NCI-H446 (cell line): ENCODE results near the gene RNF169.

Experiments used
- DNase-seq, 2 experiments: peaks; one replicate each; lab custom pipeline; 2025; lab: John Stamatoyannopoulos, UW

Gene RNF169, protein sequence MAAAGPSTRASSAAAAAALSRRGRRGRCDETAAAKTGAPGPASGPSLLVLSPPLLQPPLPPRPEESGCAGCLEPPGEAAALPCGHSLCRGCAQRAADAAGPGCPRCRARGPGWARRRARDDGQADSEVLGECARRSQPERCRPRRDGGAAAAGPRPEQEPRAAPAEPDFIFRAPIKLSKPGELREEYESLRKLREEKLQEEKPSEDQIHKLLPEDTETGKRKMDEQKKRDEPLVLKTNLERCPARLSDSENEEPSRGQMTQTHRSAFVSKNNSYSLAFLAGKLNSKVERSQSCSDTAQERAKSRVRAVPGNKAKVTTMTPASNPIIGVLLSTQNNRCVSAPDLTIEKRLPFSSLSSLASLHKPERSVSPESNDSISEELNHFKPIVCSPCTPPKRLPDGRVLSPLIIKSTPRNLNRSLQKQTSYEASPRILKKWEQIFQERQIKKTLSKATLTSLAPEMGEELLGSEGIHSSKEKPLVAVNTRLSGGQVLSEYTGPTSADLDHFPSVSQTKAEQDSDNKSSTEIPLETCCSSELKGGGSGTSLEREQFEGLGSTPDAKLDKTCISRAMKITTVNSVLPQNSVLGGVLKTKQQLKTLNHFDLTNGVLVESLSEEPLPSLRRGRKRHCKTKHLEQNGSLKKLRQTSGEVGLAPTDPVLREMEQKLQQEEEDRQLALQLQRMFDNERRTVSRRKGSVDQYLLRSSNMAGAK

DNA sequence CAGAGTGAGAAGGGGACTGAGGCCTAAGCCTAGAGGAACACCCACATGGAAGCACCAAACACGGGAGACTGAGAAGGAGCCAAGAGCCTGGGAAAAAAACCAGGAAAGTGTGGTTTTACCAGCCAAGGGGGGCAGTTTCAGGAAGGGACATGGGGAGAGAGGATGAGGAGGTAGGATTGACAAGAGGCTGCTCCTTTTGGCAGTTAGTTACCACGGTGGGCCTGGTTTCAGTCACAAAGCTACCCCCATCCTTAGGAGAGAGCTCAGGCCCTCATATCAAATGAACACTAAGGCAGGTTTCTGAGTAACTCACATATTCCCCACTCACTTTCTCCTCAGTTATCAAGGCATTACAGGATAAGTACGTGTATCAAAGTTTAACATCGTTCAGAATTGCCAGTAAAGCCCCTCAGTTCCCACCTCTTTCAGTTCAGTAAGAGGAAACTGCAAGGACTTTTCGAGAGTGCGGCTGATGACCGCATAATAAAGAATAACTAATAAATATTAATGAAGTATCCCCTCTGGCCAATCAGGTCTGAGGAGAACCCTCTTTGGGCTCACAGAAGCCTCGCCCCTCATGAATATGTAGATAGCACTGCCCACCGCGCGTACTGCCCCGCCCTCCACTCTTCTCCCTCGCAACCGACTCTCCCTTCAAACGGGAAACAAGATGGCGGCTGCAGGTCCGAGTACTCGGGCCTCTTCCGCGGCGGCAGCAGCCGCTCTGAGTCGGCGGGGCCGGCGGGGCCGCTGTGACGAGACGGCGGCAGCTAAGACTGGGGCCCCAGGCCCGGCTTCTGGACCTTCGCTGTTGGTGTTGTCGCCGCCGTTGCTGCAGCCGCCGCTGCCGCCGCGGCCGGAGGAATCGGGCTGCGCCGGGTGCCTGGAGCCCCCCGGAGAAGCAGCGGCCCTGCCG lies at the start of gene RNF169:
Gene RNF169 (plus strand): TSS at position 639 of the 916 bp plus-strand sequence. CDS start 32 bp downstream, at position 671.
- DNase-seq = peak; percentile 95 to 97

DNA sequence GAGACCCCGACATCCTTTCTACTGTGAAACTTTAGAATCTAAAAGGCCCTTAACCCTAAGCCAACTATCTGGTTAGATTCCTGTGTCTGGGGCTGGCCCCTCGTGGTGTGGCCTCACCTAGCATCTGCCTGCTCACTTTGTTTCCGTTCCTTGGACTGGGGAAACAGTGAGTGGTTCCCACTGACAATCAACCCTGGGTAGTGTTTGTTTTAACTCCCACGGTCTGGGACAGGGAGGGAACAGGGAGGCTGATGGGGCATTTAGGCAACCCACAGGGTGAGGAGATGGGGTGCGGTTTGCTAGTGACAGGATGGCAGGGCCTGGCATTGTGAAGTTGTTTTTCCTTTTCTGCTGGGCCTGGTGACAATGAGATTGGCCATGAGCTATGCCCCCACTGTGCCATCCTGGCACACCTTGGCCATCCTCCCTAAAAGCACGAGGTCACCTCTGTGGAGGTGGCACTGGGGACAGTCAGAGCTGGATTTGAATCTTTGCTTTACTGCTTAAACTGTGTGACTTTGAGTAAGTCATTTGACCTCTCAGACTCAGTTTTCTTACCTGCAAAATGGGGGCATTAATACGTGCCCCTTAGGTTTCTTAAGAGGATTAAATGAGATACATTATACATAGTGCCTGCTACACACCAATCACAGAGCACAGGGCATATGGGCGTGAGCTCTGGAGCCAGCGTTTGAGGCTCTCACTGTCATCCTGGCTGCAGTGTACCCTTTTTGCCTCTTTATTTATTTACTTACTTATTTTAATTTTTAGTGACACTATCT lies 48.8 kb upstream of the RNF169 start:
- no peak for DNase-seq

DNA sequence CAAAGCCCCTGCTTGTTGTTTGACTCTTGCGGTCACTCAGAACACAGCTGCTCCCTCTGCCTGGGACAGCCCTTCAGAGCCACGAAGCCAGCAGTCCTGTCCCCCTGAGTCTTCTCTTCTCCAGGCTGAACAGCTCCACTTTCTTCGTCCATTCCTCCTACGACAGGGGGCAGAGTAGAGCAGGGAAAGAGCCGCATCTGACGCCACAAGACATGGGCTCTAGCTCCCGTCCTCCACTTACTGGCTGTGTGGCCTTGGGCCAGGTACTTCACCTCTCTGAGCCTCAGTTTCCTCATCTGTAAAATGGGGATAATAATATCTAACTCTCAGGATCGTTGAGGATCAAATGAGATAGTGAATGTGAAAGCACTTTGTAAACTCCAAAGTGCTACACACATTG lies 47.3 kb upstream of the RNF169 start:
- DNase-seq = no peak

DNA sequence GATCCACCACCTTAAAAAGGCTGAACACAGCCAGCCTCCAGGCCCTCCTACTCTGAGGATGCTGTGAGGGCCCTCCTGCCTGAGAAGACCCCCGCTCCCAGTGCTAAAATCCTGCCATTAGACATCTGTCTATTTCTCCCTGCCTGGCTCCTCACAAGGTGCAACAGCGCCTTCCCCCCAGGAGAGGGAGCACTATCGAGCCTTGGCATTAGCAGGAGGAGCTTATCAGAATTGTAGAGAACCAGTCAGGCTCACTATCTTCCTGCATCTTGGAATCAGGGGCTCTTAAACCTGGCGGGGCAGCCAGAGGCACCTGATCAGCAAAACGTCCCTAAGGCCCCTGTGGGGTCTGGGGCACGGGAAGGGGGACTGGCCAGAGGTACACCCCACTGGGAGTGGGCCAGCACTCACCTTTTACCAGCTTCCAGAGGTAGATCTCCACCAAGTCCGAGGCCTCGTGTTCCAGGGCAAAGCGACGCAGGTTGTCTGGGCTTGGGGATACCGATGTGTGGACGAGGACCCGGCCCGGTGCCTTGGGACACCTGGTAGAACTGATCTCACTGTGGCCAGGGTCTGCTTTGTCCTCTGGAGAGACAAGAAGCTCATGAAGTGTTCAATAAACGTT lies 46.2 kb upstream of the RNF169 start:
- DNase-seq = peak; percentile 47 to 75

DNA sequence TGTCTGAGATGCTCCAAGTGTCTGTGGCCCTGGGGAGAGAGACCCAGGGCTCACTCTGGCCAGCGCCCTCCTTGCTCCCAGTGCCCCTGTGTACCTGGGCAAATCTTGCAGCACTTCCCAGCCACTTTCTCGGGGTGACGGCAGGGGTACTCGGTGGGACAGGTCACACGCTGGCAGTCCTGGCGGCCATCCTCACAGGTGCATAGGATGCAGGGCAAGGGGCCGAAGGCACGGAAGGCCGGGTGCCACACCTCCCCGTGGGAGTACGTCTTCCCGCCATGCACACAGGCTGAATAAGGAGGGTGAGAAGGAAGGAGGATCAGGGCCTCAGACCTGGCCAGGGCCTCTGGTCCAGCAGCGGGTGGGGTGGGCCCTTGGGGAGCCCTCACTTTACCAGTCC lies 45.4 kb upstream of the RNF169 start:
- DNase-seq = no peak

DNA sequence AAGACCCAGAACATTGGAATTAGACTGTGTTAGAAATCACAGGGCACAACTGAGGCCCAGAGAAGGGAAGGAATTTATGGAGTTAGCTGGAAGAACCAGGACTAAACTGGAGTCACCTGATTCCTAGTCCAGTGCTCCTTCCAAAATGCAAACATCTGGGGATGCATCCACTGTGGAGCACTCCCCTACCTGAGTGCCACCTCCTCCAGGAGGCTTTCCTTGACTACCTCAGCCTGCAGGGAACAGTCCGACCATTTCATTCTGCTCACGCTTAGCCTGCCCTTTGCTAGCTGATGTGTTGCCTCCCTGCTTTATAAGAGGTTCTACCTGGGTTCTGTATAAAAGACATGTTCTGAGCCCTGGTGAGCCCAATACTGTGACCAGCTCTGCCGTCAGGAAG lies 41.5 kb upstream of the RNF169 start:
- no peak for DNase-seq

DNA sequence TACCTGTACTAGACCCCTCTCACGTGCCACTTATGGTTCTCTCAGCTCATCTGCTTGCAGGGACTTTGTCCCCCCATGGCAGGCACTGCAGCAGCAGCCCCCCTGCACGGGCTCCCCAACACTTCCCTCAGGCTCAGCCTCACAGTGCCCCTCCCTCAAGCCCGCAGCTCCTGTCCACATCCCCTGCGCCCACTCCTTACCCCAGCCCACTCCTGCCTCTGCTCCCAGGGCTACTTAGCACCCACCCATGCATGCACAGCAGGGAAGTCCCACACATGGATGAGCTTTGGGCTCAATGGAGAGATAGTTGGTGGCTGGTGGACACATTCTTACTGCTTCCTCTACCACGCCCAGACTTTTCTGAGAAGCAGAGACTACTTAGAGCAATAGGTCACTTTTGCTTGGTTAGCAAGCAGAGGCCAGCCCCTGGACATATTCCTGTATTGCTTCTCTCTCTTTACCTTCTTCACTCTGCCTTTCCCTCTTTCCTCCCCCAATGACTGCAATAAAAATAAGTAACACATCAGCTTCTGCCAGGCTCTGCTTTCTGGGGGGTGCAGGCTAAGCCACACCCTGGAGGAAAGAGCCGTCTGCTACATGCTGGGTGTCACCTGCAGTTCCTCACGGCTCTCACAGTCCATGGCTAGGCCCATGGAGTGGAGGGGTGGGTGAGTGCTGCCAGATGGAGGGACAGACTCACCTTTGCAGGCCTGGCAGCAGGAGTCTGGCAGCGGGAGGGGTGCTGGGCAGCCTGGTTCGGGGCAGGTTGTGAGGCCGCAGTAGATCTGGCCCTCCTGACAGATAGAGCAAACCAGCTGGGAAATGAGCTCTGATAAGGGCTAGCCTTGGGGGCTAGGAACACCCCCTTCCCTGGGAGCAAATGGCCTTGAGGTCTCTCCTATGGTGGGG lies 40.8 kb upstream of the RNF169 start:
- DNase-seq = no peak

DNA sequence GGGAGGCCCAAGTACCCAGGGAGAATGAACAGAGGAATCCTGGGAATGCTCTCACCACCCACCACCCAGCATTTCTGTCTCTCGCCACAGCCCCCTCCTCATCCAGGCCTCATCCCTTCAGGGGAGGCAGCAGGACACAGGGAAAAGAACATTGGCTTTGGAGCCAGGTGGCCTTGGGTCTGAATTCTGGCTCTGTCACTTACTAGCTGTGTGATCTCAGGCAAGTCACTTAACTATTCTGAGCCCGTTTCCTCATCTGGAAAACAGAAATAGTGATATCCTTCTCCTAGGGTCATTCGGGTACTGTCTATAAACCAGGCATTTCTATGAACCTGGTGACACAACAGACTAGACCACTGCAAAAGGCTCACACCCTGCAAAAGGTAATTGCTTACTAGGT lies 39.5 kb upstream of the RNF169 start:
- DNase-seq = no peak

DNA sequence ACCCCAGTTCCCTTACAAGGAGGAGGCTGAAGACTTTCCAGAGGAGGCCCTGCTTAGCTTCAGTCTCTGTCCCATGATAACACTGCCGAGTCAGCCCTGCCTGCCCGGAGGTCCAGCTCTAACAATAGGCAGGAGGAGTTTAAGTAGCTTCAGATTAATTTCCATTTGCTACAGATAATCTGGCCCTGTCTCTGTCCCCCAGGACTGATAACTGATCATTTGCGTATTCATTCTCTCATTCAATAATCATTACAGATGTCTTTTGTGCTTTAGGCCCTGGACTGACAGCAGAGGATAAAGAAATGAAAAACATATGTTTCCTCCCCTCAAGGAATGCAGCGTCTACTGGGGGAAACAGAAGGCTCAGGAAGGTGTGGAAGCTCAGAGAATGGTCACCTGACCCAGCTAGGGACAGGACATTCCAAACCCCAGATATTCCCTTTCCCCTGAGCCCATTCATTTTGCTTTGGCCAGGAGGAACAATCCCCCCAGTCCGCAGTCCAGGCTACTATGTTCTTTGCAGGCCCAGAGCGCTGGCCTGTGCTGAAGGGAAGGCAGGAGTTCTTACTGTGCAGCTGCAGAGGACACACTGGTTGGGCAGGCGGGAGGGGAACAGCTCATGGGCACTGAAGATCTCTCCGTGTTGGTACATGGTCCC lies 38.2 kb upstream of the RNF169 start:
- DNase-seq = no peak

DNA sequence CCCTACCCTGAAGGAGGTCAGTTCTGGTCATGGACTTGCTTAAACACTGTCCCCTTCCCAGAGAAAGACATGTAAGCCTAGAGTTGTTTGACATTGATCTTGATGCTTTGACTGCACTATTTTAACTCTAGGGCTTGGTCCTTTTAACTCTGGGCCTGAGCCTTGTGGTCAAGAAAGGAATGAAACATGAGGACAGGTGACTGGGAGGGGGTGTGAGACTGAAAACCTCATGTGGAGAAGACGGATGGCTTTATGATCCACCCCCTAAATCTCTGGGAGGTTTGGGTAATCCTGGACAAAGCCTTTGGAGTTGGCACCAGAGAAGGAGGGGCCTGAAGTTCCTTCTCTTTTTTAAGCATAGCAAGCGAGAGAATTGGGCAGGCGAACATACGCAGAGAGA lies 35.0 kb upstream of the RNF169 start:
- DNase-seq = no peak

DNA sequence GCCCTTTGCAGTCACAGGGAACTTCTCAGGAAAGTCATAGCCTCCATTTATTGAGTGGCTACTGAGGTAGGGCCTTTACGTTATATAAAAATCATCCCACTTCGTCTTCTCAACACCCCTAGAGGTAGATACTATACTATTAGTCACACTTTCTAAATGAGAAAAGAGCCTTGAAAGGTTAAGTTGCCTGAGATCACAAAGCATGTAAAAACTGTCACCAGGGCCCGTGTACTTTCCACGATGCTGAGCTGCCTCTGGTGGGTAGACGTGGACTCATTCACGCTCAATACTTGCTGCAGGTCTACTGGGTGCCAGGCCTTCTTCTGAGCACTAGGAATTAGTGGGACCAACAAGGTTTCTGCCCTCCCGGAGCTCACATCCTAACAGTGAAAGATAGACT lies 33.7 kb upstream of the RNF169 start:
- DNase-seq = no peak

DNA sequence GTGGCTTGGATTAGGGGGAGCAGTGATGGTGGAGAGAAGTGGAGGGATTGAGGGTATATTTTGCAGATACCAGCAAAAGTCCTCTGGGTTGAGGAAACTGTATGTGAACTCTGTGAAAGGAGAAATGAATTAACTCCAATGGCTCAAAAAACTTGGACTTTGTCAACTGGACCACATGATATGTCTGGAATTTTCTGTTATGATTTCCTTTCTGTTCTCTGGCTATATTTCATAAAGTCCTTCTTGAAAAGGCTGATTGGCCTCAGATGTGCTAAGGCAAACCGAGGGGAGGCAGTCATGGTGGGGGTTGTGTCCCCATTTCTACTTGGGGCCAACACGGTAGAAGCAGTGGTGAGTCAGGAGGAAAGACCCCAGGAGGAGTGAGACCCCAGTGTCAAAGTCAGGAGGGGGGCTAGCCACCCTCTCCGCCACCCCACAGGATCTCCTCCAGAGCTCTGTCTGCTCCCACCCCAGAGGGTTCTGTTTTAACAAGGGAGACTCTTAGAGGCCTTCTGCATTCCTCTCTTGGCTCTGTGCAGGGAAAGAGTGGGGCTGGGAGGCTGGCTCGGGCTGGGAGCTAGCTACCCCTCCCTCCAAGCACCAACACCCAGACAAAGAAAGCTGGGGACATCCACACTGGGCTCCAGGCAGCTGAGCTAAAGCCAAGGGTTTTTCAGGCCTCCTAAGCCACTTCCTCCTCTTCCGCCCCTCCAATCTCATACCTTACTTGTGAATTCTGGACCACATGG lies 31.3 kb upstream of the RNF169 start:
- DNase-seq = no peak

DNA sequence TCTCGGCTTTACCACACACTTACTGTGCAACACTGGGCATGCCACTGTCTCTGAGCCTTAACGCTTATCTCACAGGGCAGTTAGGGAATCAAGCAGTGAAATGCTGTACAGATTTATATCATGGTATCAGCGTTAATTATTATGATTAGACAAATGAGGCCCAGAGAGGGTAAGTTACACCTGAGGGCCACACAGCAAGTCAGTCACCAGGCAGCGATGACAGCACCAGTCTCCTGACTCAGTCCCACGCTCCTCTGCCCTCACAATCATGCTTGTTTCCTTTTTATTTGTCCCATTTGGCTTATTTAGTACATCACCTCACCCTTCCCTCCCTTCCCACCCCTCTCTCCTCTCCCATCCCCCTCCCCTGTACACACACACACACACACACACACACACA lies 29.6 kb upstream of the RNF169 start:
- DNase-seq = no peak

DNA sequence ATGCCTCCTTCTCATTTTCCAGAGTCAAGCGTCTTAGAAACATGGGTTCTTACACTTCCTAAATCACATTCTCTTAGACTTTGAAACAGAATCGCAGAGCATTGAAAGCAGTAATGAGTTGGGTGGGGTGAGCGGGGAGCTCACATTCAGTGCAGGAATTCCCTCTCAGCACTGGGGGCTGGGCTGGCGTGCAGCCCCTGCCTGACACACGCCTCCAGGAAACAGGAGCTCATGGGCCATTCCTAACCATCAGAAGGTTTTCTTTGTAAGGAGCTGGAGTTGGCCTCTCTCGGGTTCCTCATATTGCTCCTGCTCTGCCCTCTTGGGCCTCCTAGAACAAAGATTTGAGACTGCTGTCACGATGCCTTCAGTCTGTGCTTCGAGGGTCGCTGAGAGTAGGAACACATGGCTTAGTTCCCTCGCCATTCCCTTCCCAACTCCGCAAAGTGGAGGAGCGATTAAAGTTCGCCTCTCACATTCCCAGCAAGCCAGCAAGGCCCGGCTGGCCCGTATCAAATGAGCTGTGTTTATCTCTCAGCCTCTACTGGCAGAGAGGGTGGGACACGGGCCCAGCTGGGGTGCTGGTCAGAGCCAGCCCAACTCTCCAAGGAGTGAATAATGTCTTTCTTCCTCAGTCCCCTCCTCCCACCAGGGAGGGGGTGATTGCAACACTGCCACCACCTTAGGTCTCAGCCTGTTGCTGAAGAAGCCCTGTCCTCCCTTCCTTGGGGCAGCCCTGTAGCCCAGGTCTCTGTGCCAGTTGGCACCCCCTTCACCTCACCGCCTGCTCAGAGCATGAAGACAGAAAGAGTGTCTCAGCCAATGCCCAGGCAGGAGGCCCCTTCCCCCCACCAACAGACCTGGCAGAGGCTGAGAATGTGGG lies 27.8 kb upstream of the RNF169 start:
- peak in 1 of 2 experiments; percentile 49 for DNase-seq

DNA sequence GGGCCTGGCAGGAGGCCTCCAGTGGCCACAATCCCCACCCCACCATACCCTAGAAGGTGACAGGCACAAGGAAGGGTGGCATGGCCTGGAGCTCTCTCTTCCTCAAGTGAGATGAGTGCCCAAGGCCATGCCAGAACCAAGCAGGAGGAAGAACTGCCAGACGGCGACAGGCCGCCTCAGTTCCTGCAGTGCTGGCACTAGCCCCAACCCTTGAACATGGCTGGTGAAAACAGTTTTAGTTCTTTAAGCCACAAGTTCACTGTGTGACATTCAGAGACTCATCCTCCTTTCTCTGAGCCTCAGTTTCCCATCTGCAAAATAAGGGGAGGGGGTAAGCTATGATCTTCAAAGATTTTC lies 27.2 kb upstream of the RNF169 start:
- peak in 1 of 2 experiments; percentile 49 for DNase-seq

DNA sequence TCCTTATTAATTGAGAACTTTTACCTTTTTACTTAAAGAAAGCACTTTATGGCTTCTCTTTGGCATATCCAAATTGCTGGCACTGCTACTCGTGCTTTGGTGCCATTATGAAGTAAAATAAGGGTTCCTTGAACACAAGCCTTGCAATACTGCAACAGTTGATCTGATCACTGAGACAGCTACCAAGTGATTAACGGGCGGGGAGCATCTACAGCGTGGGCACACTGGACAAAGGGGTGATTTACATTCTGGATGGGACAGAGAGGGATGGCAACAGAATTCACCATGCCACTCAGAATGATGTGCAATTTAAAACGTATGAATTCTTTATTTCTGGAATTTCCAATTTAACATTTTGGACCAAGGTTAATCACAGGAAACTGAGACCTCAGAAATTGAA lies 25.1 kb upstream of the RNF169 start:
- no peak for DNase-seq

DNA sequence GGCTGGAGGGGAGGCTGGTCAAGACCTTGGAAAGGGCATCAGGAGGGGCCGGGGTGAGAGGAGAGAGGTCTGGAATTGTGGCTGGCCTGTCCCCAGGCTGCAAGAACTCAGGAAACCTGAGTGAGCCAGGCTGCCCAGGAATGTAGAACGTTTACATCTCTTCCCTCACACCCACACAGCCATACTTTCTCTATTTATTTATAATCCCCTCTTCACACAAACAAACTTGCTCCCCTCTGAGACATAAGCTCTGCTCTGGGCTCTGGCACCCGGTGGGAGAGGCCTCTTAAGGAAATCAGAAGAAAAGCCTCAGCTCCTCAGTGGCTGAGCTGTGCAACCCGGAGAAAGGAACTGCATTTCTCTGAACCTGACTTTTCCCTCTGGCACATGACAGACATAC lies 22.9 kb upstream of the RNF169 start:
- no peak for DNase-seq
